NCI-H2196 (cell line): ENCODE results near the gene TSC1.
"Not testable (repeated sequence)": the region's sequence is repeated elsewhere in the genome, so short reads cannot be mapped to it uniquely, and the experiment has no call there.

Experiments
- DNase-seq: peaks from one replicate; lab custom pipeline; 2025; ENCODE audit not compliant: unreplicated experiment; lab: John Stamatoyannopoulos, UW

TSC1 gene

DNA sequence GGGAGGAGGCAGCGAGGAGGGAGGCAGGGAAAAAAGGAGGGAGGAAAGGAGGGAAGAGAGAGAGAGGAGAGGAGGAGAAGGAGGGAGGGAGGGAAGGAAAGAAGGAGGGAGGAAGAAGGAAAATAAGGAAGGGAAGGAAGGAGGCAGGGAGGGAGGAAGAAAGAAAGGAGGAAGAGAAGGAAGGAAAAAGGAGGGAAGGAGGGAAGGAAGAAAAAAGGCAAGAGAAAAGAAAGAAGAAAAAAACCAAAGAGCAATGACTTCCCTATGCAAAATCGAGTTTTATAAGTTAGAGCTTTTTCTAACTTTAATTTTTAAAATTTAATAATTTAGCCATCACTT is 33.7 kb upstream of the TSC1 start:
- no peak for DNase-seq

DNA sequence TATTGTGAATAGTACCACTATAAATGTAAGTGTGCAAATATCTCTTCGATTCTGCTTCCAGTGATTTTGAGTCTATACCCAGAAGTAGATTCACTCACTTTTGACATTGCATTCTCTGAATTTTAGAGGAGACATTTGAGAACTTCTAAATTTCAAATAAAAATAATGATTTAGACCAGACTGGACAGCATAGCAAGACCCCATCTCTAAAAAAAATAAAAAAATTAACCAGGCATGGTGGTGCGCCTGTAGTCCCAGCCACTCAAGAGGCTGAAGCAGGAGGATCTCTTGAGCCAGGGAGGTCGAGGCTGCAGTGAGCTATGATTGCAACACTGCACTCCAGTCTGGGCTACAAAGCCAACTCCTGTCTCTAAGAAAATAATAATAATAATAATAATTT is 32.2 kb upstream of the TSC1 start:
- no peak for DNase-seq

DNA sequence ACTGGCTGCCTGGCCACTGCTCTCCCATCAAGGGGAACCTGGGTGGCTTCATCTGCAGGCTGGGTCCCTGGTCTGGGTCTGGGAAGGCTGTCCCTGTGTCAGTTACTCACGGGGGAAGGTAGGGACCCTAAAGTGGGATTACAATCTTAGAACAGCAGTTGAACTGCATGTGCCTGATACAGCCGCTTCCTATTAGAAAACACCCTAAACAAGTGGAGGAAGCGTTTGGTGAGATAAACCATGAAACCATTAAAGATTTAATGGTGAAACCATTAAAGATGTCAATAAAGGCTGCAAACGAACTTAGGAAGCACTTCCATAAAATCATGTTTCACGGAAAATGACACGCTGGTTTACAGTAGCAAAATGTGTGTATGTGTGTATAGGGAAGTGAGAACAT is 31.5 kb upstream of the TSC1 start:
- DNase-seq = no peak

DNA sequence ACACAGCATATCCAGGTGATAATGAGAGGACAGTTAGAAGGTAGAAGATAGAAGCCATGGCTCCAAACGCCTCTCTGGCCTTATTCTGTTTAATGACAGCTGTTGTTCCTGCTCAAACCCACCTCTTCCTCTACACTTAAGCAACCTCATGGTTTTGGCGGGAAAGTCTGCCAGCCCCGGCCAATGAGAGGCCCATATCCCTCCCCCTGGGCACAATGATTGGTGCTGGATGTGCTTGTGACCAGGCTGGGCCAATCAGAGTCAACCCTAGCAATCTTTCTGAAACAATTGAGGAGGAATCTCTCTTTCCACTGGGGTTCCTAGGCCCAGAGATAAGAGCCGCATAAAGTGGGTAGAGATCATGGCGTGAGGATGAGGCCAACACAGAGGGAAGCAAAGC is 29.3 kb upstream of the TSC1 start:
- DNase-seq = peak; percentile 11

DNA sequence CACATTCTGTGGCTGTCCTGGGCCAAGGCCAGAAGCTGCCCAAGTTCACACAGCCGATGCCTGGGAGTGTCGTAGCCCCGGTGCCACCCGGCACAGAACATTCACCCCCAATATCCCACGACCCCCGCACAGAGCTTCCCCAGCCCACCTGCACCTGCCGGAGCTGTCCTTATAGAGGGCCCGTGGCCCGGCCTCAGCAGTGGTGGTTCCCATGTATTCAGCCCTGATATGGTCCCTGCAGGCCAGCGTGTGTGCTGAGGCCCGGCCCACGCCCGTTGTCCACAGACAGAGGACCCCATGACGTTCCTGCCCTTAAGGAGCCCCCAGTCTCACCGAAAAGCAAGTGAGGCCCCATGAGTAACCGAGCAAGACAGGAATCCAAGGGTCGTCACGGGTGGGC is 28.8 kb upstream of the TSC1 start:
- DNase-seq = no peak

DNA sequence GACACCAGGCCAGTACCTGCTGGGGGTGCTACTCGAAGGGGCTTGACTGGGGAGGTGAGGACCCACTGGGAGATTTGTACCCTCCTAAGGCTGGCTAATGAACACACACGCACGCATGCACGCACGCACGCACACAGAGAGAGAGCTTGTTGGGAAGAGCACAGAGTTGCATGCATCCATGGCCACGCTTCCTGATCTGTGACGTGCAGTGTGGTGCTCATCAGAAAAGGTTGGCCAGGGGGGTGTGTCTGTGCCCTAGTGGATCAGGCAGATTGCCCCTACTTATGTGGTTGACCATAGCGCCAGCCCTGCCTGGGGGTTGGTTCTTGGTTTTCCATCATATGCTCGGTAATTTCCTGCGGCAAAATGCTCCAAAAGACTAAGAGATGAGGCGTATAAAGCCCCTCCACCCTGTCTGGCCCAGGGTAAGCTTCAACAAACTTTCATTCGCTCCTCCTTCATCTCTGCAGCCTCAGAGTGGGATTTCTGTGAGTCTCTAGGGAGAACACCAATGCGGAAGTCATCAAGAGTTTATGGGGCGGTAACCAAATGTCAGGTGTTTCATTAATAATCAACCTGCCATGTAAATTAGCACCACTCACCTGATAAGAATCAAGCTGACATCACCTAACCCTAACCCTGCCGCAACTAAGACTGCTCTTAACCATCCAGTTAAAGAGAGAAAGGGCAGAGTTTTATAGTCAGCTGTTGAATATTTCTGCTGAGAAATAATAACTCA is 26.1 kb upstream of the TSC1 start:
- no peak for DNase-seq

DNA sequence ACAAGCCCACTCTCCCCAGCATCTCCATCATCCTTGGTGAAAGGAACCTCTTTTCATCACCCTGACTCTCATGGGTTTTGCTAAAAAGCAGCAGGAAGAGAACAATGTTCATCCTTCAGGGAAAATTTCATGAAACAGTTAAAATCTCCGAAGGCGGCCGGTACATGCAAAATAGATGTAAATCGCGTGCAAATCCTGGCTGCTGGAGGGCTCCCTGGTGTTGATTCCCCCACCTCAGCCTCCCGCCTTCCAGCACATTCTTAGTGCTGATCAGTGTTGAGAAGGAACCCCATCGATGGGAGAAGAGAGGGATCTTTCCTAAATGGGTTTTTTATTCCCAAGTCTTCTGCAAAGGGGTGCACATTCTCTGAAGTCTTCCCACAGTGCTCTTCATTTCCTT is 25.4 kb upstream of the TSC1 start:
- DNase-seq = no peak

DNA sequence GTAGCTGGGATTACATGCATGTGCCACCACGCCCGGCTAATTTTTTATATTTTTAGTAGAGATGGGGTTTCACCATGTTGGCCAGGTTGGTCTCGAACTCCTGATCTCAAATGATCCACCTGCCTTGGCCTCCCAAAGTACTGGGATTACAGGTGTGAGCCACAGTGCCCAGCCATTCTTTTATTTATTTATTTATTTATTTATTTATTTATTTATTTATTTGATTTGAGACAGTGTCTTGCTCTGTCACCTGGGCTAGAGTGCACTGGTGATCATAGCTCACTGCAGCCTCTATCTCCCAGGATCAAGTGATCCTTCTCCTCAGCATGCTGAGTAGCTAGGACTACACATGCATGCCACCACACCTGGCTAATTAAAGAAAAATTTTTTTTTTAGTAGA is 23.5 kb upstream of the TSC1 start:
- DNase-seq = not testable (repeated sequence)

DNA sequence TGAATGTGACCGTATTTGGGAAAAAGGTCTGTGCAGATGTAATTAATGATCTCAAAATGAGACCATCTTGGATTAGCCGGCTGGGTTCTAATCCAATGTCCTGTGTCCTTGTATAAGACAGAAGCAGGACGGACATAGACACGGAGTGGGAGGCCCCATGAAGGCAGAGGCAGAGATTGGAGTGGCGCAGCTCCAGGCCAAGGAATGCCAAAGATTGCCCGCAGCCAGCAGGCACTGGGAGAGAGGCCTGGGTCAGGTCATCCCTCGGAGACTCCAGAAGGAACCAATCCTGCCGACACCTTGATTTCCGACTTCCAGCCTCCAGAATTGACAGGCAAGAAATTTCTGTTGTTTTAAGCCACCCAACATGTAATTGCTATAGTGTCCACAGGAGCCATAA is 21.1 kb upstream of the TSC1 start:
- DNase-seq = no peak

DNA sequence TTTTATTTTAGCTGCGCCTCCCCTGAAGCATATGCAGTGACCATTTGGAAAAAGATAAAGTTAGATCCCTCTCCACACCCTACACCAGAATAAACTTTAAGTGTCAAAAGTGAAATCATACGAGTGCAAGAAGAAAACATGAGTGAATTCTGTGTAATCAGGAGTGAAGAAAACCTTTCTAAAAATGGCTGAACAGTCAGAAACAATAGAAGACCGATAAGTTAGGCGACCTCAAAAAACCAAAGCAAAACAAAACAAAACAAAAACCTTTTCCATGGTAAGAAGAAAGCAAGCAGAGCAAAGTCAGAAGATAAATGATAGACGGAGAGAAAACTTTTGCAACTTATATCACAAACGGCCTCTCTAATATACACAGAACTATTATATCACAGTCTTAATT is 16.6 kb upstream of the TSC1 start:
- DNase-seq = no peak

DNA sequence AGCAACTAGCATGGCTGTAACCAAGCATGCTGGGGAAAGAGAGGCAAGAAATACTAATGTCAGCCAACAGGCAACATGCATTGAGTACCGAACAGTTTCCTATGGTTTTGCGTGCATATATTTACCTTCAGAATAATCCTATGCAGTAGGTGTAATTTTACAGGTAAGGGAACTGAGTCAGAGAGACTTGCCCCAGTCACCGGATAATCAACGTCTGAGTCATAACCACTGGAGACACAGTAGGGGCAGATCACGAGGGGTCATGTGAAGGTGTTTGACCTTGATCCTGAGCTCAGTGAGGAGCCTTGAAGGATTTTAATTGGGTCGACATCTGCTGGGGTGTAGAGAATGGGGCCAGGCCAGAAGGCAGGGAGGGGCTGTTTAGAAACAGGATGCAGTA is 13.4 kb upstream of the TSC1 start:
- no peak for DNase-seq

DNA sequence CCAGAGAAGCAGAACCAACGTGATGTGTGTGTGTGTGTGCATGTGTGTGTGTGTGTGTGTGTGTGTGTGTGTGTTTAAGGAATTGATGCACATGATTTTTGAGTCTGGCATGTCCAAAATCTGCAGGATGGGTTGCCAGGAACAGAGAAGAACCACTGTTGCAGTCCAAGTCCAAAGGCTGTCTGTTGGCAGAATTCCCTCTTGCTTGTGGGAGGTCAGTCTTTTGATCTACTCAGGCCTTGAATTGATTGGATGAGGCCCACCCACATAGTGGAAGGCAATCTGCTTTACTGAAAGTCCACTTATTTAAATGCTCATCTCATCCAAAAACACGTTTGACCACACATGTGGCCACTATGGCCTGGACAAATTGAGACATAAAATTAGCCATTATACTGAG is 11.4 kb upstream of the TSC1 start:
- no peak for DNase-seq

DNA sequence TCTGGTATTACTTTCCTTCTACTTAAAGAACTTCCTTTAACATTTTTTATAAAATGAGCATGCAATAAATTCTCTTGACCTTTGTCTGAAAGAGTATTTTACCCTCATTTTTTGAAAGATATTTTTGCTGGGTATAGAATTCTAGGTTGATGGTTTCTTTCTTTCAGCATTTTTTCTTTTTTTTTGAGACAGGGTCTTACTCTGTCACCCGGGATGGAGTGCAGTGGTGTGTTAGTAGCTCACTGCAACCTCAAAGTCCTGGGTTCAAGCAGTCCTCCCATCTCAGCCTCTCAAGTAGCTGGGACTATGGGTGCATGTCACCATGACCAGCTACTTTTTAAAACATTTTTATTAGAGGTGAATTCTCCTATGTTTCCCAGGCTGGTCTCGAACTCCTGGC is 10.7 kb upstream of the TSC1 start:
- DNase-seq = no peak

DNA sequence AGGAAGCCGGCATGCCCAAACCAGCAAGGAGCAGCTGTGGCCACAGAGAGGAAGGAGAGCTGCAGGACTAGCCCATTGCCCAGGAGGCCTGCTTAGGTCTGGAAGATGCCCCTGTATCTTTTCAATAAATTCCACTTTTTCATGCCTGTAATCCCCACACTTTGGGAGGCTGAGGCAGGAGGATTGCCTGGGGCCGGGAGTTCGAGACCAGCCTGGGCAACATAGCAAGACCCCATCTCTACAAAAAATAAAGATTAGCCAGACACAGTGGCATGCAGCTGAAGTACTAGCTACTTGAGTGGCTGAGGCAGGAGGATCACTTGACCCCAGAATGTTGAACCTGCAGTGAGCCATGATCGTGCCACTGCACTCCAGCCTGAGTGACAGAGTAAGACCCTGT is 5.3 kb upstream of the TSC1 start:
- no peak for DNase-seq

DNA sequence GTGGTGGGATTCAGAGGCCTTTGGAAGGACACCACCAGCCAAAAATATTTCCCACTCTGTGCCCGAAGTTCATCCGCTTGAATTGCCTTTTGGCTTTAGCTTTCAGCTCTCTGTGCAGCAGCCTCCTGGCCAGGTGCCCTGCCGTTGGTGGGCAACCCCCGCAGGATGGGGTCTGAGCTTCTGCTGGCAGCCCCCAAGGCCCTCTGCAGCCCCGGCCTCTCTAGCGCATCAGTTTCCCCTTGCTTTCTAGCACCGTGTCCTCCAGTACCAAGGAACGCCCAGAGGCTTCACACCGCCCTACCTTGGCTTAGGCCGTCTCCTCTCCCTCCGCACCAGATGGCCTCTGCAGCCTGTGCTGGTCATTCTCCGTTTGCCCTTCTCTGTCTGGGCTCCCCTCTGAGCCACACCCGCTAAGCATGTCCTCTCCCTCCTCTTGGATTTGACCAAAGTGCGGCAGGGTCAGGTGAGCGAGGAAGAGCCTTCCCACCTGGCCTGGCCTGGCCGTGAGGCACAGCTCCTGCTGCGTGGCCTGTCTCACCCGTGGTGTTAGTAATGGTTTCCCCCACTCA is 4.2 kb upstream of the TSC1 start:
- no peak for DNase-seq

DNA sequence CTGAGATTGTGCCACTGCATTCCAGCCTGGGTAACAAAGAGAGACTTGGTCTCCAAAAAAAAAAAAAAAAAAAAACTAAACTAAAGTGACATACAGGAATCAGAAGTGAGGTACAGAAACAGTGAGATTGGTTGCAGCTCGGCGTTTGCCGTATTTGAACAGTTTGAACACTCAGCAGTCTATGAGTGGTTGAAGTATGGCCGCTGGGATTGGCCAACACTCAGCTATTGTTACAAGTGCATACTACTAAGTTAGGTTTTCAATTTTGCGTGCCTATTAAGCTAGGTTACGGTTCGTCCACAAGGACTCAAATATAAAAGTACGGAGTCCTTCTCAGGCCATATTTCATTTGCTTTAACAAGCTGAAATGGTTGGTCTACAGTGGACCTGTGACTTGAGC is 3.3 kb upstream of the TSC1 start:
- no peak for DNase-seq

DNA sequence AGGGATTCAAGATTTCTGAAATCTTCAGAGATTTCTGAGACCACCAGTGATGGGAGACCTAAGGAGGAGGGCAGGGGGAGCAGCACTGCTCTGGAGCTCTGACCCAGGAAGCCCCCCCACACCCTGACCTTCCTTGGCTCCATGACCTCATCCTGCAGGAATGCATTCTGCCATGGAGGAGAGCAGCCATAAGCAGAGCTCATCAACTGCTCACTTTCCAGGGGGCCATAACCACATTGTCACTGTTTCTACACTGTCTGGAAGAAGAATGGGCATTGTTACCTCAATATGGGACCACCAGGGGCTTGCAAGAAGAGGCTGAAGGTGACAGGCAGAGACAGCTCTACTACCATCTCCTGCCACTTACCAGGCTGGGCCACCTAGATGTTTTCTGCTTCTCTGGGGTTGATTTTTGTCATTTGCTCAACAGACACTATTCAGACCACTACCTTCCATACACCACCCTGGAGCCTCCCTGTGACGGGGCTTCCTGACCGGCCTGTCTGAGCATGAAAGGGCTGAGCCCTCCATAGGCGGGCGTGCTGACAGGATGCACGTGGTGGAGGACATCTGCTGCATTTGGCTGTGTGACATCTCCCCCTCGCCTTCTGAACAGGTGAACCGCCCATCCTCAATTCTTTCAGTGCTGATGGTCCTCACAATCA is 2.3 kb upstream of the TSC1 start:
- no peak for DNase-seq

DNA sequence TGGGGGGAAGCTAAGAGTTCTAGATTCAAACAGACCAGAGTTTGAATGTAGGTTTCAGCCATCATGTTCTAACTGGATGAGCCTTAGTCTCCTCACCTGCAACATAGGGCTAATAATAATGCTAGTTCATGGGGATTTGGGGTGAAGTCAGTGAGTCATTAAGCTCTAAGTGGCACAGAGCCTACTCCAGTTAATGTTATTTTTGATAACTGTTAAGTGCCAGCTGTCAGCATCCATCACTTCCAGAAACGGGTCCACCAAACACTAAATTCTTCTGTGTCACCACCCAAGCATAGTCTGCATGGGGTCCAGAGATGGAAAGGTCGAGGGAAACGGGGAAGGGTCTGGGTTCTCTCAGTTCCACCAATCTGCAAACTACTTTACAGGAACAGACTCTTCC is 1.8 kb upstream of the TSC1 start:
- no peak for DNase-seq

DNA sequence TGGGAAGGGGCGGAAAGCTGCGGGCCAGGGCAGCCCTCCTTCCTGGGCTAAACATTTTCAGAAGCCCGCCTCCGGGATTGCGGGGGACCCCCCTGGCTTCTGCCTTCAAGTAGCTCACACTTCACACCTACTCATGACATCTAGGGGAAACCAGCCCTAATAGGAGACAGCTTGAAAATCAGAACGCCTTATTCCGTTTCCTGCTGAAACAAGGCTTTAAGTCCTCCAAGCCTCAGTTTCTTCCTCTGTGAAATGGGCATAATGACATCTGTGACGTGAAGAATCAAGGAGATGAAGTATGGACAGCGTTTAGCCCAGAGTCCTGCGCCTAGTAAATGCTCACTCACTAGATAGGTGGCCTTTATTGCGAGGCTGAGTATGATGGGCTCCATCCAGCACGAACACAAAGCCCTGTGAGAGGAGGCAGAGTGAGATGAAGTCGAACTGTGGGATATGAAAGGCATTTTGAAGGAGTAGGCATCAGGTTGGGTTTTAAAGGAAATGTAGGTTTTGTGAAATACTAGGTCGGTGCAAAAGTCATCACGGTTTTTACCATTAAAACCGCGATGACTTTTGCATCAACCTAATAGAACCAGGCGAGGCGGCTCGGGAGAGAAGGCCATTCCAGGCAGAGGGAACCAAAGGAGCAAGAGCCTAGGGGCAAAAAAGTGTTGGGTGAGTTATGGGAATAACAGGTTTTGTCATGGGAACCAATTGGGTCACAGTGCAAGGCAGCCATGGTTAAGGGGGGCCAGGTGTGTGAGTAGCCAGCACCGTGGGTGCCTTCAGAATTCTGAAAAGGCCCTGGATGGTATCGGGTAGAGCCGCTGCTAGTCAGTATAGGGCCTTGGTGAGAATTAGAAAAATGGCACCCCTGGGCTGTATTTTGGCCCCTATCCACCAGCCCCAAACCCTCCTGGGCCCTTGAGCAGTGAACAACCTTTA is 1.0 kb upstream of the TSC1 start:
- no peak for DNase-seq

DNA sequence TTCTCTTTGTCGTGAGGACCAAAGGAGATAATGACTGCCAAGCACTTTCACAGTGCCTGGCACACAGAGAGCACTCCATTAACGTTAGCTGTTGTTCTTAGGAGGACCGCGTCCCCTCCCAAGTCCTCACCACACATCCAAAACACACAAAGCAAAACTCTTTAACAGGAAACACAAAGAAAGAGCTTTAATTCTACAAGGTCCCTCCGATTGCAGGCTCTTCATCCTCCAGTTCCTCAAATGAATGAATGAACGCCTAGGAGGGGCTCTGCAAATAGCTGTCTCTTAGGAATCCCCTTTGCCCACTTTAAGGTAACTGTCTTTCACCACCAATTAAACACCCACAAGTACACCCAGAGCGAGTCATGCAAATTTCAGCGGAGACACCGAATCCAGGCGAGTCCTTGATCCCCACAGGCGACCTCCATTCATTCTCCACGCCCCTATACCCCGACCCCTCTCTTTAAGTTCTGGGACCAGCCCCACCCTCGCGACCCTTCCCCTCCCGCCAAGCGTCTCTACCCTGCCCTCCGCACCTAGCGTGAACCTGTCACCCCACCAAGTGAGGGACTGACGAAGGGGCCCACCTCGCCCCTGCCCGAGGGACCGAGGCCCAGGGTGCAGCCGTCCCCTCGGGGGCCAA is 644 bp downstream of the TSC1 start:
- no peak for DNase-seq

DNA sequence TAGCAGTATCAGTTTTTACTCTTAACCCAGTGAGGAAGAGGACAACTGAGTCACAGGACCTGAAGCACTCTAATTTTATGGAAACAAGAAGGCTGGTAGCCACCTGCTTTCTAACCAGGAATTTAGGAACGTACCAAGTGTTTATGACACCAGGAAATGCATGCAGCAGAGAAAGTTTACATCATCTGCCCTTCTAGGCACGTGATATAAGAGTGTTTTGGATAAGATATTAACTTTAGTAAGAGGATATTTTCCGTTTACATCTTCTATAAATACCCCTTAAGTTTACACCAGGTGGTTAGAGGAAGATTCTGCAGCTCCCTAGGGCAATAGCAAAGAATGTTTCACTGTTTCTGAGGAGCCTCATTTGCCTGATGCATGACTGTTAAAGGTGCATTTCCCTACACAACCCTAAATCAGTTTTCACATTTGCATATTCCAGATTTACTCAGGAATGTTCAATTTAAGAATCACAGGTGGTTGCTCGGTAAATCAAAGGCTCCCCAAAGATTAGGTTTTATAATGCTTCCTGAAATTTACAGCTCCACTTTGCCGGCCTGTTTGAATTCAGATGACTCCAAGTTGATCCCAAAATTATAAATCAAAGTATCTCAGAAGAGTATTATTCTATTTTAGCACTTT is 1.8 kb downstream of the TSC1 start:
- no peak for DNase-seq
